Measurements from ENCODE around the gene MSI2. TPM values are rescaled to one million over a fixed set of nuclear protein-coding genes. Genes with fewer than 3 reads are reported as not detected.

MSI2 gene
- total RNA-seq, 4 donors from 2014 or later, result 27.3 to 50.4 (median 36.8) TPM

DNA sequence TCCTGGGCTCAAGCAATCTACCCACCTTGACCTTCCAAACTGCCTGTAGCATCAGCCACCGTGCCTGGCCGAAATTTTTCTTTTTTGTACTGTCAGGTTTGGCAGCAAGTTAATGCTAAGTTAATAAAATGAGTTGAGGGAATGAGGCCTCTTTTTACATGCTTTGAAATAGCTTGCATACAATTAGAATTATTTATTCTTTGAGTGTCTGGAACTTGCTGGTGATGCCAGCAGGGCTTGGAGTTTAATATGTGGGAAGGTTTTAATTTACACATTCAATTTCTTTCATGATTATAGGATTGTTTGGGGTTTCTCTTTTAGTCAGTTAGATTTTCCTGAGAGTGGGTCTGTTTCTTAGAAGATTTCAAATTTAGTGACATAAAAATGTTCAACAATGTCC lies 31.2 kb upstream of the MSI2 start:
- TF ChIP-seq POLR2A (IDR thresholded peaks at IDR 0.05), result no peak
- no peak for TF ChIP-seq EP300 (IDR thresholded peaks at IDR 0.05)
- TF ChIP-seq, protein P1, sequence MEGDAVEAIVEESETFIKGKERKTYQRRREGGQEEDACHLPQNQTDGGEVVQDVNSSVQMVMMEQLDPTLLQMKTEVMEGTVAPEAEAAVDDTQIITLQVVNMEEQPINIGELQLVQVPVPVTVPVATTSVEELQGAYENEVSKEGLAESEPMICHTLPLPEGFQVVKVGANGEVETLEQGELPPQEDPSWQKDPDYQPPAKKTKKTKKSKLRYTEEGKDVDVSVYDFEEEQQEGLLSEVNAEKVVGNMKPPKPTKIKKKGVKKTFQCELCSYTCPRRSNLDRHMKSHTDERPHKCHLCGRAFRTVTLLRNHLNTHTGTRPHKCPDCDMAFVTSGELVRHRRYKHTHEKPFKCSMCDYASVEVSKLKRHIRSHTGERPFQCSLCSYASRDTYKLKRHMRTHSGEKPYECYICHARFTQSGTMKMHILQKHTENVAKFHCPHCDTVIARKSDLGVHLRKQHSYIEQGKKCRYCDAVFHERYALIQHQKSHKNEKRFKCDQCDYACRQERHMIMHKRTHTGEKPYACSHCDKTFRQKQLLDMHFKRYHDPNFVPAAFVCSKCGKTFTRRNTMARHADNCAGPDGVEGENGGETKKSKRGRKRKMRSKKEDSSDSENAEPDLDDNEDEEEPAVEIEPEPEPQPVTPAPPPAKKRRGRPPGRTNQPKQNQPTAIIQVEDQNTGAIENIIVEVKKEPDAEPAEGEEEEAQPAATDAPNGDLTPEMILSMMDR (IDR thresholded peaks at IDR 0.05), result no peak
- TF ChIP-seq POLR2AphosphoS5 (IDR thresholded peaks at IDR 0.05), result no peak
- WGBS, 2 donors (ENCODE audit: low coverage in 1 of 2), result 33 to 83% methylated on average over 2 of the region's 2 CpGs

GRCh38 chr17:57226793-57227192 lies 29.5 kb upstream of the MSI2 start:
- no peak for ATAC-seq
- Histone ChIP-seq H3K27me3 (peaks cover under 1% of the 10 kb centered on the region), H3K4me1 (no peaks in the 10 kb centered on the region), H3K36me3 (no peaks in the 10 kb centered on the region), H3K27ac (no peak overlapping the region), H3K4me3 (no peak overlapping the region), H3K9me3 (peaks cover 0 to 7% (median 0%) of the 10 kb centered on the region in 3 donors)
- TF ChIP-seq POLR2AphosphoS5 (IDR thresholded peaks at IDR 0.05), result no peak
- TF ChIP-seq, protein P1 (IDR thresholded peaks at IDR 0.05), result no peak
- TF ChIP-seq EP300 (IDR thresholded peaks at IDR 0.05), result no peak
- no peak for TF ChIP-seq POLR2A (IDR thresholded peaks at IDR 0.05)
- 38% methylated on average over 1 of the region's 1 CpG; no CpG with 5 or more reads in 1 of the 2 donors for WGBS, 2 donors (ENCODE audit: low coverage in 1 of 2)

More for the DNA sequence above, 31.2 kb upstream of the MSI2 start:
- H3K4me3 ChIP-seq, result no peak overlapping the region
- H3K36me3 ChIP-seq, result no peaks in the 10 kb centered on the region
- no peaks in the 10 kb centered on the region for H3K4me1 ChIP-seq
- ATAC-seq, result no peak
- H3K27me3 ChIP-seq, result no peaks in the 10 kb centered on the region
- H3K9me3 ChIP-seq, result peaks cover 0 to 16% (median 0%) of the 10 kb centered on the region in 3 donors
- H3K27ac ChIP-seq, result no peak overlapping the region

- ATAC-seq, result no peak
Measured at GRCh38 chr17:57228911-57229310, 27.4 kb upstream of the MSI2 start.

GRCh38 chr17:57234061-57234738 lies 22.1 kb upstream of the MSI2 start:
- no peak for TF ChIP-seq POLR2A (IDR thresholded peaks at IDR 0.05)
- TF ChIP-seq, protein P1 (IDR thresholded peaks at IDR 0.05), result no peak
- Histone ChIP-seq H3K27ac (no peak overlapping the region), H3K4me1 (no peaks in the 10 kb centered on the region), H3K27me3 (peaks cover 14% of the 10 kb centered on the region), H3K9me3 (no peaks in the 10 kb centered on the region), H3K36me3 (no peaks in the 10 kb centered on the region), H3K4me3 (no peak overlapping the region)
- 41 to 71% methylated on average over 2 of the region's 2 CpGs for WGBS, 2 donors (ENCODE audit: low coverage in 1 of 2)
- ATAC-seq, result no peak

More at GRCh38 chr17:57228911-57229310, 27.4 kb upstream of the MSI2 start:
- 46 to 52% methylated on average over 4 of the region's 4 CpGs for WGBS, 2 donors (ENCODE audit: low coverage in 1 of 2)
- TF ChIP-seq EP300 (IDR thresholded peaks at IDR 0.05) (no peak), POLR2AphosphoS5 (IDR thresholded peaks at IDR 0.05) (no peak), POLR2A (IDR thresholded peaks at IDR 0.05) (no peak)
- TF ChIP-seq, protein P1 (IDR thresholded peaks at IDR 0.05), result no peak
- Histone ChIP-seq H3K27ac (no peak overlapping the region), H3K36me3 (no peaks in the 10 kb centered on the region), H3K27me3 (peaks cover 8% of the 10 kb centered on the region), H3K4me1 (no peaks in the 10 kb centered on the region), H3K4me3 (no peak overlapping the region), H3K9me3 (no peaks in the 10 kb centered on the region)

GRCh38 chr17:57234739-57235092 lies 21.6 kb upstream of the MSI2 start:
- Histone ChIP-seq H3K27me3 (peaks cover 14% of the 10 kb centered on the region), H3K9me3 (no peaks in the 10 kb centered on the region), H3K4me1 (no peaks in the 10 kb centered on the region), H3K4me3 (no peak overlapping the region), H3K27ac (no peak overlapping the region), H3K36me3 (no peaks in the 10 kb centered on the region)
- no peak for ATAC-seq
- TF ChIP-seq POLR2A (IDR thresholded peaks at IDR 0.05) (no peak), EP300 (IDR thresholded peaks at IDR 0.05) (no peak), POLR2AphosphoS5 (IDR thresholded peaks at IDR 0.05) (no peak)
- TF ChIP-seq, protein P1 (IDR thresholded peaks at IDR 0.05), result no peak
- WGBS, 2 donors (ENCODE audit: low coverage in 1 of 2), result 0 to 25% methylated on average over 1 of the region's 1 CpG

All from gastroesophageal sphincter (tissue), 4 donors.